HepG2 (cell line): ENCODE data around the gene FNBP1L. TPM values are rescaled to one million over a fixed set of nuclear protein-coding genes. Genes with fewer than 3 reads are reported as not detected.

Source experiments
- ATAC-seq: fragments of 200-7000 bp; cut with Tn5 transposase; 3 replicates; pipeline ENCODE4 v1.9.1; 2020; ENCODE audit warnings: mild to moderate bottlenecking, moderate library complexity
- BruUV-seq: library from RNA; stranded (reverse); fragments of 400-500 nt; replicated peaks from 2 replicates; lab custom pipeline; 2021; lab: Mats Ljungman, UMichigan
- CTCF ChIA-PET: fragments of 300-600 bp; formaldehyde crosslinking; extraction: SDS; loops from one replicate; lab custom pipeline; 2021; ENCODE audit warnings: low total read pairs, inconsistent platforms, low intra/inter-chr PET ratio; lab: Yijun Ruan, JAX
- POLR2A ChIA-PET: fragments of 350-600 bp; sonication (Branson Sonifier 250); formaldehyde crosslinking; loops from one replicate; lab custom pipeline; 2020; ENCODE audit warnings: antibody characterized with exemption, inconsistent platforms; lab: Yijun Ruan, JAX
- DNase-seq: peaks from one replicate; pipeline ENCODE4 v3.0.0-alpha.2; 2015; ENCODE audit warnings: low spot score
- FAIRE-seq: peaks from 3 replicates; lab custom pipeline; 2011; peaks lifted over from hg19 to GRCh38; lab: Jason Lieb, UNC
- H2AFZ ChIP-seq: one replicate; pipeline ENCODE4 v1.6.1; 2011; ENCODE audit warnings: low read length, inconsistent platforms
- H3K27ac ChIP-seq: fragments of 300-600 bp; 3 replicates; pipeline ENCODE4 v1.8.0; 2011; ENCODE audit warnings: mixed run types, mild to moderate bottlenecking, mixed read lengths, low read length, inconsistent platforms; ENCODE audit not compliant: insufficient read depth; ENCODE audit errors: extremely low read length
- H3K27me3 ChIP-seq, 2 experiments: fragments of 200-600 bp in 1 of 2; 2 replicates in 1 of 2; 3 replicates in 1 of 2; pipeline versions ENCODE4 v1.6.0 to v1.8.0; 2011; ENCODE audit warnings: low read length in 2 of 2, mild to moderate bottlenecking in 2 of 2, moderate library complexity in 2 of 2, inconsistent platforms in 1 of 2; ENCODE audit not compliant: insufficient read depth in 2 of 2, control insufficient read depth in 1 of 2
- H3K36me3 ChIP-seq, 2 experiments: fragments of 200-600 bp in 1 of 2; replicated peaks in 1 of 2; 2 replicates in 1 of 2; 3 replicates in 1 of 2; pipeline versions ENCODE4 v1.5.1 to v1.8.0; 2011; ENCODE audit warnings: low read length in 2 of 2, inconsistent platforms in 1 of 2; ENCODE audit not compliant: insufficient read depth in 2 of 2, control insufficient read depth in 1 of 2
- H3K4me1 ChIP-seq: 2 replicates; pipeline ENCODE4 v1.5.1; 2012; ENCODE audit warnings: low read length, inconsistent platforms; ENCODE audit not compliant: insufficient read depth
- H3K4me2 ChIP-seq: 2 replicates; pipeline ENCODE4 v1.6.0; 2011; ENCODE audit warnings: low read depth, low read length, inconsistent platforms
- H3K4me3 ChIP-seq, 3 experiments: fragments of 200-600 bp in 1 of 3; sonication (generic), shearing (Covaris generic) in 1 of 3; replicated peaks in 1 of 3; 2 replicates each; pipeline ENCODE4 v1.5.1; 2011 to 2016; ENCODE audit warnings: low read length in 3 of 3, inconsistent platforms in 2 of 3, low read depth in 2 of 3, mild to moderate bottlenecking in 2 of 3, control low read depth in 1 of 3, mixed read lengths in 1 of 3; ENCODE audit not compliant: insufficient read depth in 1 of 3
- H3K79me2 ChIP-seq: one replicate; pipeline ENCODE4 v1.6.1; 2011; ENCODE audit warnings: low read length, inconsistent platforms; ENCODE audit not compliant: insufficient read depth
- H3K9ac ChIP-seq: 2 replicates; pipeline ENCODE4 v1.6.0; 2011; ENCODE audit warnings: mild to moderate bottlenecking, low read depth, low read length, inconsistent platforms; ENCODE audit not compliant: insufficient read depth
- H3K9me3 ChIP-seq: 2 replicates; pipeline ENCODE4 v1.5.1; 2012; ENCODE audit warnings: mild to moderate bottlenecking, low read length
- H4K20me1 ChIP-seq: 2 replicates; pipeline ENCODE4 v1.6.0; 2011; ENCODE audit warnings: inconsistent platforms, mild to moderate bottlenecking, low read length, moderate library complexity; ENCODE audit not compliant: insufficient read depth
- MAFF ChIP-seq: IDR thresholded peaks from 2 replicates; pipeline ENCODE4 v1.6.1; 2011; ENCODE audit warnings: low read depth, low read length, improper control_type of control experiment
- MAFK ChIP-seq, 2 experiments: IDR thresholded peaks in 1 of 2; conservative IDR thresholded peaks in 1 of 2; 2 replicates each; pipeline ENCODE4 v1.6.1; 2011; ENCODE audit warnings: improper control_type of control experiment in 2 of 2, low read length in 2 of 2
- PRDM4 ChIP-seq: sonication (generic); formaldehyde crosslinking; IDR thresholded peaks from 2 replicates; pipeline ENCODE4 v1.9.0; 2021; ENCODE audit warnings: missing genetic modification reagents, borderline replicate concordance
- ZNF589 ChIP-seq: sonication (generic); formaldehyde crosslinking; conservative IDR thresholded peaks from 2 replicates; pipeline ENCODE4 v1.8.0; 2022; ENCODE audit warnings: mild to moderate bottlenecking, moderate library complexity, missing genetic modification reagents
- WGBS: methylation state at CpG from one replicate; pipeline ENCODE4 v1.1.6; 2017; ENCODE audit warnings: low lambda C conversion rate; 5-methylcytosine and 5-hydroxymethylcytosine counted together
- in situ Hi-C: cut with HindIII; loops from 2 replicates; pipeline ENCODE4 v1.10.0; 2017; ENCODE audit warnings: low pct_unique_long_range_greater_than_20kb; ENCODE audit not compliant: extremely low pct_ligation_motif_present
- intact Hi-C: fragments of 100-400 bp; cut with micrococcal nuclease; formaldehyde crosslinking; loops from one replicate; pipeline ENCODE4 v1.10.0; 2022; ENCODE audit not compliant: unreplicated experiment
- polyA plus RNA-seq, 8 experiments: library from polyadenylated mRNA; depleted of rRNA in 3 of 8; stranded (reverse) in 7 of 8; unstranded in 1 of 8; fragments of >200 nt; fragmentation: Illumina TruSeq in 4 of 8; extraction: Trizol in 4 of 8; gene quantifications; 2 replicates each; pipeline versions ENCODE4 v1.2.1 to v1.2.3, GENCODE V29; 2011 to 2016; ENCODE audit warnings: low read depth in 4 of 8, missing spikeins in 1 of 8, mixed read lengths in 1 of 8; ENCODE audit not compliant: insufficient read depth in 1 of 8
- total RNA-seq, 5 experiments: library from RNA; depleted of rRNA; stranded (reverse); fragments of >200 nt; fragmentation: Illumina TruSeq; extraction: Trizol; gene quantifications; 2 replicates each; pipeline ENCODE4 v1.2.3, GENCODE V29; 2016; ENCODE audit warnings: low read depth in 1 of 5
- TF ChIP-seq, protein P1 (sequence below): sonication (generic); formaldehyde crosslinking; IDR thresholded peaks from 2 replicates; pipeline ENCODE4 v1.8.1; 2023; ENCODE audit warnings: missing genetic modification reagents, inconsistent platforms, borderline replicate concordance
- TF ChIP-seq, protein P2 (sequence below): sonication (generic); formaldehyde crosslinking; conservative IDR thresholded peaks from 2 replicates; pipeline ENCODE4 v1.4.0; 2020; ENCODE audit warnings: missing genetic modification reagents

FNBP1L gene
- total and polyA plus RNA-seq, 2 of the 13 experiments (the other 11 are each of a cell fraction or from before 2014, with no cell fraction given) = 24.1 to 27.1 TPM

- no peak for TF ChIP-seq PRDM4 (CRISPR knock-in tag)
- TF ChIP-seq, protein P1, sequence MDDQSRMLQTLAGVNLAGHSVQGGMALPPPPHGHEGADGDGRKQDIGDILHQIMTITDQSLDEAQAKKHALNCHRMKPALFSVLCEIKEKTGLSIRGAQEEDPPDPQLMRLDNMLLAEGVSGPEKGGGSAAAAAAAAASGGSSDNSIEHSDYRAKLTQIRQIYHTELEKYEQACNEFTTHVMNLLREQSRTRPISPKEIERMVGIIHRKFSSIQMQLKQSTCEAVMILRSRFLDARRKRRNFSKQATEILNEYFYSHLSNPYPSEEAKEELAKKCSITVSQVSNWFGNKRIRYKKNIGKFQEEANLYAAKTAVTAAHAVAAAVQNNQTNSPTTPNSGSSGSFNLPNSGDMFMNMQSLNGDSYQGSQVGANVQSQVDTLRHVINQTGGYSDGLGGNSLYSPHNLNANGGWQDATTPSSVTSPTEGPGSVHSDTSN (CRISPR knock-in tag) = no peak
- TF ChIP-seq, protein P2, sequence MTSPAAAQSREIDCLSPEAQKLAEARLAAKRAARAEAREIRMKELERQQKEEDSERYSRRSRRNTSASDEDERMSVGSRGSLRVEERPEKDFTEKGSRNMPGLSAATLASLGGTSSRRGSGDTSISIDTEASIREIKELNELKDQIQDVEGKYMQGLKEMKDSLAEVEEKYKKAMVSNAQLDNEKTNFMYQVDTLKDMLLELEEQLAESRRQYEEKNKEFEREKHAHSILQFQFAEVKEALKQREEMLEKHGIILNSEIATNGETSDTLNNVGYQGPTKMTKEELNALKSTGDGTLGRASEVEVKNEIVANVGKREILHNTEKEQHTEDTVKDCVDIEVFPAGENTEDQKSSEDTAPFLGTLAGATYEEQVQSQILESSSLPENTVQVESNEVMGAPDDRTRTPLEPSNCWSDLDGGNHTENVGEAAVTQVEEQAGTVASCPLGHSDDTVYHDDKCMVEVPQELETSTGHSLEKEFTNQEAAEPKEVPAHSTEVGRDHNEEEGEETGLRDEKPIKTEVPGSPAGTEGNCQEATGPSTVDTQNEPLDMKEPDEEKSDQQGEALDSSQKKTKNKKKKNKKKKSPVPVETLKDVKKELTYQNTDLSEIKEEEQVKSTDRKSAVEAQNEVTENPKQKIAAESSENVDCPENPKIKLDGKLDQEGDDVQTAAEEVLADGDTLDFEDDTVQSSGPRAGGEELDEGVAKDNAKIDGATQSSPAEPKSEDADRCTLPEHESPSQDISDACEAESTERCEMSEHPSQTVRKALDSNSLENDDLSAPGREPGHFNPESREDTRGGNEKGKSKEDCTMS = no peak
Observed at GRCh38 chr1:93531193-93531592, 83.3 kb downstream of the FNBP1L start (continued).

- no peak overlapping the region for H3K4me3 ChIP-seq
- in situ Hi-C loops (no loop called here), intact Hi-C loops (no loop called here)
- ATAC-seq (no peak), FAIRE-seq (no peak), DNase-seq (no peak)
- no peak overlapping the region for H3K27ac ChIP-seq
- POLR2A ChIA-PET = no interaction called here
- BruUV-seq = no TSS peak
- no peak overlapping the region for H2AFZ ChIP-seq
- CTCF ChIA-PET = no interaction called here
- H4K20me1 ChIP-seq = no peaks in the 10 kb centered on the region
- H3K36me3 ChIP-seq = peaks cover 5 to 38% of the 10 kb centered on the region in 2 experiments; a peak in 3 of 5 replicates
- TF ChIP-seq MAFF (peak; percentile 55), MAFK (conservative IDR thresholded peaks at IDR 0.05 in 1 of 2, IDR thresholded peaks at IDR 0.05 in 1 of 2; ENCODE audit: low read length in 2 of 2) (peak; percentile 36 to 71; a peak in 3 of 4 replicates), ZNF589 (no peak)
- H3K27me3 ChIP-seq = no peaks in the 10 kb centered on the region
- no peaks in the 10 kb centered on the region for H3K9me3 ChIP-seq
- no peaks in the 10 kb centered on the region for H3K4me1 ChIP-seq
- no peaks in the 10 kb centered on the region for H3K79me2 ChIP-seq
- 96% methylated on average over 3 of the region's 3 CpGs for WGBS
- no peak overlapping the region for H3K9ac ChIP-seq
- no peak overlapping the region for H3K4me2 ChIP-seq
Observed at GRCh38 chr1:93532780-93533378, 85.0 kb downstream of the FNBP1L start.
